KOPT-K1 (cell line): ENCODE data around the gene SCML2.
"Not testable (repeated sequence)": the region's sequence is repeated elsewhere in the genome, so short reads cannot be mapped to it uniquely, and the experiment has no call there.

Experiments used
- H3K27ac ChIP-seq: fragments of 200-600 bp; sonication (generic); 2 replicates; pipeline ENCODE4 v1.5.1; 2016; ENCODE audit warnings: antibody characterized with exemption, mild to moderate bottlenecking, low read depth, low read length; ENCODE audit not compliant: poor library complexity, severe bottlenecking
- H3K36me3 ChIP-seq: fragments of 200-600 bp; sonication (generic); 2 replicates; pipeline ENCODE4 v1.5.1; 2017; ENCODE audit warnings: antibody characterized with exemption, mild to moderate bottlenecking, low read length, moderate library complexity; ENCODE audit not compliant: insufficient read depth
- H3K9me3 ChIP-seq: fragments of 200-600 bp; sonication (generic); 2 replicates; pipeline ENCODE4 v1.5.1; 2017; ENCODE audit warnings: antibody characterized with exemption, low read length, mild to moderate bottlenecking; ENCODE audit not compliant: insufficient read depth, poor library complexity, severe bottlenecking

SCML2 gene

DNA sequence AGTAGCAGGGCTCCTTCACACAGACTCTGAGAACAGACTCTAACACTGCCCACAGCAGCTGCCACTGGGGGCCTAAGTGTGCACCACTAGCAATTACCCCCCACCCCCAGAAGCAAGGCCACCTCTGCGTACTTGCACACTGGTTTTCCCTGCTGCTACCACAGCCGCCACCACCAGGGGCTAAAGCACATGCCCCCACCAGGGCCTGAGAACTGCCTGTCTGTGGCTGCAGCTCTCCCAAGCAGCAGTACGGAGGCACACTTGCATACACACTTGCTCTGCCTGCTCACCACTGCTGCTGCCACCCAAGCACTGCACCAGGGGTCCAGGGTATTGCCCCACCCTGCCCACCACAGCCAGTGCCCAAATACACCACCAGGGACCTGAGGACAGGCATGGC lies 59.6 kb downstream of the SCML2 start:
- H3K36me3 ChIP-seq, result no peaks in the 10 kb centered on the region
- H3K9me3 ChIP-seq, result no peaks in the 10 kb centered on the region
- H3K27ac ChIP-seq, result no peak overlapping the region

DNA sequence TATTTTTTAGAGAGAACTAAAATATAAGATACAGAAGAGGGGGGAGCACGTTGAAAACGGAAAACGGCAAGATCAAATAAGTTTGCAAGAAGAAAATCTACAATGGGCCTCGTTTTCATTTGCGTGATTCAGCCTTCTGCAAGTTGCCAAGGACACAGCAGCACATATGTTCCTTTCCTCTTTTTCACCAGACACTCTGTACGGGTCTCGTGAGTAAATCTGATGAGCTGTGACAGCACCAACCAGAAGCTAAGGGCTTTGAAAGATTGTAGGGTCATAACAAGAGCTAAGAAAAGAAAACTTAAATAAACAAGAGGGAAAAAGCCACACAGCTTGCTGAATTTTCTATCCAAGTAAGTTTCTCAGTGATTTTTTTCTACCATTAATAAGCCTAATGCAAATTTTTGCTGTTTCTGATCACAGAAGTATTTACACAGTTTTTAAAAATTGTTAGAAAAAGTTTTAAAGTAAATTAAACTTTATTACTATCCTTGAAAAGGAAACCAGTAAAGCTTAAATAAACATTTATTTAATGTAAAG lies 63.4 kb downstream of the SCML2 start:
- no peak overlapping the region for H3K27ac ChIP-seq
- no peaks in the 10 kb centered on the region for H3K36me3 ChIP-seq
- H3K9me3 ChIP-seq, result no peaks in the 10 kb centered on the region

DNA sequence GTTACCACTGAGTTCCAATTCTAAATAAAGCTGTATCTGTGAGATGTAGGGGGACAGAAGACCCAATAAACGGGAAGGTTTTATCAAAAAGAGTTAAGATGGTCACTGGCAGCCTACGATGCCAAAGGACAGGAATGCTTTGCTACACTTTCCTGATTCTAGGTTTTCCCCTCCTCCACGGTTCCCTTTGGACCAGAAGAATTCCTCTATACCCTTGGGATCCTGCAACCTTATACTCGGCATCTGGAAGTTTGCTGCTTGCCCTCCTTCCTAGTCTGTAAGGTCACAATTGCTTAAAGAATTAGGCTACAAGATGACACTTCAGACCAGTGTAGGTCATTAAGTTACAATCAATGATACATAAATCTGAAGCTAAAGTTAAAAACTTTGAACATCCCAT lies 64.3 kb downstream of the SCML2 start:
- Histone ChIP-seq H3K9me3 (no peaks in the 10 kb centered on the region), H3K27ac (no peak overlapping the region), H3K36me3 (no peaks in the 10 kb centered on the region)

DNA sequence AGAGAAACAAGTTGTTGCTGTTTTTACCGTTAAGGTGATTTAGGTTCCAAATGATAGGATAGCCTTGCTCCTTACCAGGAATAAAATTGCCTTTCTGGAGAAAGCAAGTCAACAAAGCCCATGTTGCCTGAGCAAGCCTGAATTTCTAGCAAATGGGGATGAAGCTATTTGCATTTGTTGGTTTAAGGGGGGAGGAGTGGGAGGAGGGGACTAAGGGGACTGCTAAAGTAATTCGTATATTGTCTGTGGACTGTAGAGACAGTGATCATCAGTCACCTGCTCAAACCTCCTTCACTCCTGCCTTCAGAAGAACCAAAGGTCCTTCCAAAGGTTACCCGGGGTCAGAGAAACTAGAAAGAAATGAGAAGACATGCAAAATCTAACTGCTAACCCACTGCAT lies 65.8 kb downstream of the SCML2 start:
- no peak overlapping the region for H3K27ac ChIP-seq
- no peaks in the 10 kb centered on the region for H3K36me3 ChIP-seq
- H3K9me3 ChIP-seq, result no peaks in the 10 kb centered on the region

DNA sequence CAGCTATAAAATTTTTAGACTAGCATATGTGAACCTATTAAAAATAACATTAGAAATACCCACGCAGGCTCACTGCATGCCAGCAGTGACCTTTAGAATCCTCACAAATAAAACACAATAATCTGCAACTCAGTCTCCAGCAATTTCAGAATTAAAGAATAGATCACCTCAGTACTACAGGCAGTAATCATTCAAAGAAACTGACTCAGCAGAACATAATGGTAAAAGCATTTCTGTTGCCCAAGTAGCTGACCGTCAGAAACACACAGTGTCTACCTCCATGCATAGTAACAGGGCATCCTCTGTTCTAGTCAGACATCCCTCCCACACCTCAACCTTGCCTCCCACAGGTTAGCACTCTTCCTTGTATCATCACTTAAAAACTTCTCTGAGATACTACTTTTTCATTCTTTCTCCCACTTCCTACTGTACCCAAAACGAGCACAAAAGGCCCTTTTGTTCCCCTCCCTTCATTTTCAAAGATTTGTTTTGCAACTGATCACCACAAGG lies 68.1 kb downstream of the SCML2 start:
- Histone ChIP-seq H3K27ac (no peak overlapping the region), H3K36me3 (no peaks in the 10 kb centered on the region), H3K9me3 (peaks cover 5% of the 10 kb centered on the region)

DNA sequence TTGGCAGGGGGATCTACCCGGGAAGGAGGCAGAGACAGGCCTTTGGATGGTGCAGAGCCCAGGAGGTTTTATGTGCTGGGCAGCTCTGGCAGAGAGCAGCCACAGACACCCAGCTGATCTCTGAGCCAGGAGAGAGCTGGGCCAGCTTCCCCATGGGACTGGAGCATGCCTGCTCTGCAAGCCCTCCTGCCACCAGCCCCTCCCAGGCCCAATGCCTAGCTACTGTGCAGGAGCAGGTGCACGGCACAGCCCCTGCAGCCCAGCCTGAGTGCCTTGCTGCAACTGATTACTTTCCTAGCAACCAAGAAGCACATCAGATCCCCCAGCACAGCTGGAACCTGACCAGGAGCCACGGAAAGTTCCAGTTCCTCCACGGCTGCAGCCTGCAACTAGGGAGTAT lies 76.0 kb downstream of the SCML2 start:
- Histone ChIP-seq H3K36me3 (no peaks in the 10 kb centered on the region), H3K27ac (no peak overlapping the region), H3K9me3 (peaks cover 32% of the 10 kb centered on the region)

DNA sequence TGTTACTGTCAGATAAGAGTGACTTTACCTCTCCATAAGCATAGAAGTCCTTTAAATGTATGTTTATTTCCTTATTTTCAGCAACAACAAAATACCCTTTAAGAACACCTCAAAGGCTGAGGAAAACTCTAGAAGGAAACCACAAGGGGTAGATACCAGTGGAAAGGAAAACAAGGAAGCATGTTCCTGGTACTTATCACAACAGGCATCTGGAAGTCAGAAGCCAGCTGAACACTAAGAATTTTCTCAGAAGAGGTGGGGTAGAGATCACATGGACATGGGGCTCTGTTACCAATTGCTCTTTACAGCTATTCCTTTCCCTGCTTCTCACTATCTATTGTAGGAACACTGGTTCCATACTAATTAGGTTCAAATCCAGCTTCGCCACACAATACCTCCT lies 82.3 kb downstream of the SCML2 start:
- H3K27ac ChIP-seq, result no peak overlapping the region
- peaks cover 28% of the 10 kb centered on the region for H3K9me3 ChIP-seq

DNA sequence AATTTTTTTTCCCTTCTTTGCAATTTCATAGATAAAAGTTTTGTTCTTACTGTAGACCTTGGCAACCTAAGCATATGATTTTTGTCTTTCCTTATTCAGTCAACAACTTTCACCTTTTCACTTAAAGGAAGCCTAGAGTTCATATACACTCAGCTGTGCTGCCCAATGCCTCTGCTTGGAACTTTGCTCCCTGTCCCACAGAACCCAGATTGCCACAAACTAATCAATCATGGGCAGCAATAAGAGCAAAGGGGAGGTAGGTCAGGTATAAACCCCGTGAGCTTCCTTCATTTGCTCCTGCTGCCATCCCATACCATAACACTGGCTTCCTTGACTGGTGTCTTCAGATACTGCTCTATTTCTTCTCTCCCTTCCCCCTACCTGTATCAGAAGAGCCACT lies 82.8 kb downstream of the SCML2 start:
- no peak overlapping the region for H3K27ac ChIP-seq
- H3K36me3 ChIP-seq, result no peaks in the 10 kb centered on the region
- peaks cover 28% of the 10 kb centered on the region for H3K9me3 ChIP-seq

More for the DNA sequence above, 82.3 kb downstream of the SCML2 start:
- no peaks in the 10 kb centered on the region for H3K36me3 ChIP-seq

DNA sequence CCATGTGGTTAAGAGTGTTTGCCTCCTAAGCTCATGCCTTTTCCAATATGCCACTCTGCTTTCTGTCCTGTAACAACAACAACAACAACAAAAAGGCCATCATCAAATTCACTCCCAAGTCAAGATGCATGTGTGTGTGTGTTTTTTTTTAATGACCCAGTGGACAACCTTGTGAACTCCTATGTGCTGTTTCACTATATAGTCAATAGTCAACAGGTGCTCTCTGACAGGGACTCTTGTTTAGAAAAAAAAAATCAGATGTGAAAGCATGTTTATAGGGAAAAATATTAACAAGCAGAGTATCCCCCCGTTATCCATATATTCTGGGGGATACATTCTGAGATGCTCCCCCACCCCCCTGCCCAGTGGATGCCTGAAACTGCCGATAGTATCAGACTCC lies 83.2 kb downstream of the SCML2 start:
- peaks cover 24% of the 10 kb centered on the region for H3K9me3 ChIP-seq
- no peak overlapping the region for H3K27ac ChIP-seq
- no peaks in the 10 kb centered on the region for H3K36me3 ChIP-seq

DNA sequence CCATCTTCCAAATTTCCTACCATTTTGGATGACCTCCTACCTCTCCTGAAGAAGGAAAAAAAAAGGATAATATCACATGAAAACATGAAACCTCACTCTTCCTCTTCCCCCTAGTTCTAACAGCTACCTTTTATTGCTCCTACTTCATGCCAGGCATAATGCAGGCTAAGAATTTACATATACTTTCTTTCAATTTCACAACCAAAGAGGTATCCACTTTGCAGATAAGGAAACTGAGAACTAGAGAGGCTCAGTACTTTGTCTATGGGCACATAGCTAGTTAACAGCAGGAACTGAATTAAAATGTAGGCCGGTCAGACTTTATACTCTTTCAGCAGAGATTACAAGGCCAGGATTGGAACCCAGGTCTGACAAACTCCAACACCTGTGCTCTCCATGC lies 99.4 kb downstream of the SCML2 start:
- Histone ChIP-seq H3K27ac (no peak overlapping the region), H3K36me3 (peaks cover 46% of the 10 kb centered on the region), H3K9me3 (no peaks in the 10 kb centered on the region)

DNA sequence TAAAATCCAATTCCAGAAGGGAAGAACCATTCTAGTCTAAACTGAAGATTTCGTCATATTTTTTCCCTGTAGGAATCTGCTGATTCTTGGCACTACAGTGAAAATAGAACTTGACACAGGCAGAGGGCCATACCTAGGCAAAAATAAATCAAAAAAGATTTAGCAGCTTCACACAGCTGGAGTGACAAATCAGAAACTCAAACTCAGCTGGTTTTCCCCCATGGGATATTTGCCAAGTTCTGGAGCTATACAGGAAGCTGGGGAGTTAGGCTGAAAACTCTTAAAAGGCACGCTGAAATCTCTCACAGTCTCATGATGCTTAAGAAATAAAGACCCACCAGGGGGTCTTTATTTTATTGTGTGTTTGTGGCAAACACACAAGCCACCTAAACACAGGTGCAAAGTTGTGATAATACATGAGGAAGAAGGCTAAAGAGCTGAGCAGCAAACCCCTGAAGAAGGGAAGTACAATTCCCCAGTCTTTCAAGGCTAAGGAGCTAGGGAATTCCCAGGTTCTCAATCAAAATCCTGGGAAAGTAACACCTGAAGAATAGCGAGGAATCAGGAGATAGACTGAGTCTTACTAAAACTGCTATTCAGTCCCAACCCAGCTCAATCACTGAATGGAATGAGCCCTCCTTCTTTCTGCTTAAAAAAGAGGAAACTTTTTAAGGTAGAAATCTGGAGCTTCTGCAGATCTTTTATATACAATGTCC lies 101.7 kb downstream of the SCML2 start:
- Histone ChIP-seq H3K9me3 (no peaks in the 10 kb centered on the region), H3K27ac (no peak overlapping the region), H3K36me3 (peaks cover 58% of the 10 kb centered on the region)

DNA sequence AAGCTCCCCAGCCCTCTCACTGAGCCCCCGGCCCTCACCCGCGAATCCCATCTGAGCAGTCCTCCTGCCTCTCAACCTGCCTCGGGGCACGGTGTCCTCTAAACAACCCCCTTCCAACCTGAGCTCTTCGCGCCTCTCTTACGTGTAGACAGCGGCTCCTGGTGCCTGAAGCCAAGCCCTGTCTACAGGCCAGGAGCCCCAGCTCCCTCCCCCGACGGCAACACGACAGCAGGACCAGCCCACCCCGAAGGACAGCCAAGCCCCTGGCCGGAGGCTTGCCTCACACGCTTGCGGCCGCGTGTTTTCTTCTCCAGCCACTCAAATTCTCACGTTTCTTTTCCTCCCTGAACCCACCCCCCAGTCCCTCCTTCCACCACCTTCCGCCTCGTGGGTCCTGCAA lies 124.8 kb downstream of the SCML2 start:
- H3K9me3 ChIP-seq, H3K36me3 ChIP-seq, H3K27ac ChIP-seq: not testable (repeated sequence)

DNA sequence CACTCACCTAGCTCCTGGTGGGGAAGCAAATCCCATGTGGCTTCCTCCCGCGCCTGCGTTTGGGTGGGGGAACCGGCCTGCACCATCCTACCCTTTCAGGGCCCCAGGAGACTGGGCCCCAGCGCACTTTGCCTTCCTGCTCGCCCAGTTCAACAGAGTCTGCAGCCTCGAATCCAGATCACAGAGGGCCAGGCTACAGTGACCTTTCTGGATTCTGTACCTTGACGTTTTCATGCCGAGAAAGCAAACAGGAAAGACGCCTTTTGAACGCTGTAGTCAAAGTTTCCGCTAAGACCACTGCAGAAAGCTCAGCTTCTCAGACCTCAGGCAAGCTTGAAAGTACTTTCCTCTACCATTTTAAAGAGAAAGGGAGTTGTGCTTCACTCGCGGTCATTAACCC lies 126.4 kb downstream of the SCML2 start:
- no peaks in the 10 kb centered on the region for H3K9me3 ChIP-seq
- no peaks in the 10 kb centered on the region for H3K36me3 ChIP-seq
- H3K27ac ChIP-seq, result no peak overlapping the region

DNA sequence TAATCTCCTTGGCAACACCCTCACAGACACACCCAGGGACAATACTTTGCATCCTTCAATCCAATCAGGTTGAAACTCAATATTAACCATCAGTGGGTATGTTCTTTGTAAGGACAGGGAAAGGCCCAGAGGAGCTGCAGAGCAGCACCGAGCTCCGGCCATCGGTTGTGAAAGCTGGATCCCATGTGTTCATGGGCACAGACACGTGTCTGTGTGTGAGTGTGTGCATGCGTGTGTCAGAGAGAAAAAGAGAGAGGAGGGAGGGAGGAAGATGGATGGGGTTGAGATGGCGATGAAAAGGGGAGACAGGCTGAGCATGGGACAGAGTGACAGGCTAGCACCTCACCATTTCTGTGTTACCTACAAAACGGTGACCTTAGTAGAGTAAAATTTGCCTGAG lies 127.0 kb downstream of the SCML2 start:
- Histone ChIP-seq H3K27ac (no peak overlapping the region), H3K9me3 (no peaks in the 10 kb centered on the region)

DNA sequence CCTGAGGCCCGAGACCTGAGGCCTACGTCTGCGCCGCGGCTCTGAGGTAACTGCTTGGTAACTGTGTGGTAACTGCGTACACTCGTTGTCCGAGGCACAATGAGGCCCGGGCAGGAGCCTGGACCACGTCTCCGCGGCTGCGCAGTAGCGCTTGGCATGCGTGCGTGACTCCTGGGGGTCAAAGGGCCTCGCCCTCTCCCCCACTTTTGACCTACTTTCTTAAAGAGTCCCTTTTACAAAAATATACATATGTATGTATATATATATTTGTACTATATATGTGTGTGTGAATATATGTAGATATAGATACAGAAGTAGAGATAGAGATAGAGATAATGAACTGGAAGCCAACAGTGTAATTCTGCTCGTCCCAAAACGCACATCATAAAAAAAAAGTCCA lies 133.7 kb downstream of the SCML2 start, which contains the start of gene BEND2:
Gene BEND2 (minus strand): TSS at position 101 of the 400 bp plus-strand sequence. CDS start 136 bp downstream, outside the sequence.
- H3K9me3 ChIP-seq, result no peaks in the 10 kb centered on the region
- H3K27ac ChIP-seq, result no peak within 1 kb of the TSS
- H3K36me3 ChIP-seq, result no peaks in the 10 kb centered on the region

More for the DNA sequence above, 127.0 kb downstream of the SCML2 start:
- no peaks in the 10 kb centered on the region for H3K36me3 ChIP-seq

DNA sequence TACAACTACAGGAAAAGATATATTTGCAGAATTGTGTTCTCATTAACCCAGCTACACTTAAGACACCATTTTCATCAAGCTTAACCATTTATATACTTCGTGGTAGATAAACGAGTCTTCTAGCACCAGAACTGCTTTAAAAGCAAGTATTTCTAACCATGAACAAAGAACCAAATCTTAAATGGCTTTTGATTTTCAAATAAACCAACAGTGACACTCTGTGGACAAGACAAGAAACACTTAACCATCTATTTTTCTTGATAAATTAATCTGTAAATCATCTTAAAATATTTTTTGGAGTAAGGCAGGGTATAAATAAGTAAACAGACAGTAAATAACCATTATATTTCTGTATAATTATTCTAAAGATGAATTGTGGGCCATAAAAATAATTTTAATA lies 144.0 kb downstream of the SCML2 start:
- no peaks in the 10 kb centered on the region for H3K9me3 ChIP-seq
- H3K27ac ChIP-seq, result no peak overlapping the region

More for the DNA sequence above, 144.0 kb downstream of the SCML2 start:
- no peaks in the 10 kb centered on the region for H3K36me3 ChIP-seq
